GM18907 (cell line): ENCODE measurements around the gene CD47.

ENCODE experiments used
- ATAC-seq: cut with Tn5 transposase; IDR thresholded peaks from one replicate; pipeline ENCODE4 v1.9.1; 2021; ENCODE audit warnings: mild to moderate bottlenecking, moderate library complexity; ENCODE audit not compliant: unreplicated experiment

The CD47 gene

DNA sequence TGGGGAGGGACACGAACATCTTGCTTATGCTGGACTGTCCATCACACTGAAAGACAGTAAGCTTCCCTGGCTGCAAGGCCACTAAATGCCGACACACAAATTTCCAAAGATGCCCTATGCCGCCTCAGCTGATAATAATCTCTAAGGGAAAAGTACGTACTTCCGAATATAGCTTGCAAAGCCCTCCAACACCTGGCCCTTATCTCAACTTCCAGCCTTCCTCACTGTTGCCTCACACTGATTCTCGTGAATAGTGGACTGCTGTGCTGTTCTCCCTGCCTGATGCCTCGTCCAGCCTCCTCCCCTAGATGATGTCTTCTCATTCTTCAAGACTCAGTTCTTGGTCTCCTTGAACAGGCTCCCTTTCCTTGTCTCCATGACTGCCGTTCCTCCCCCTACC, 72.3 kb downstream of the CD47 start:
- no peak for ATAC-seq

DNA sequence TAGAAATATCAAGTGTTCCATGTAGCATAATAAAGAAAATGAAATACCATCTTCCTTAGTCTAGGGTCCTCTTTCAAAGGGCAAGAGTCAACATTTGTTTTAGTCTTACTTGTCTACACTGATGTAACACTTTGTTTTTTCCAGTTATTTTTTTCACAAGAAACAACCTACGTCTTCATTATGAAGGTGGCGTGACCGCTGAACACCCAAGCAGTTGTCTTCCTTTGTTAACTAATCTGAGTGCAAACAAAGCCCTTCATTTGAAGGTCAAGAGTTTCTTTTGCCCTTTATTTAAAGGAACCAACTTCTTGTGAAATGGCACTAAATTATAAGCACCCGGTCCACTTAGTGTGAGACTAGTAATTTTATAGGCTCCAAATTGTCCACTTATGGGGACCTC, 73.2 kb downstream of the CD47 start:
- no peak for ATAC-seq

DNA sequence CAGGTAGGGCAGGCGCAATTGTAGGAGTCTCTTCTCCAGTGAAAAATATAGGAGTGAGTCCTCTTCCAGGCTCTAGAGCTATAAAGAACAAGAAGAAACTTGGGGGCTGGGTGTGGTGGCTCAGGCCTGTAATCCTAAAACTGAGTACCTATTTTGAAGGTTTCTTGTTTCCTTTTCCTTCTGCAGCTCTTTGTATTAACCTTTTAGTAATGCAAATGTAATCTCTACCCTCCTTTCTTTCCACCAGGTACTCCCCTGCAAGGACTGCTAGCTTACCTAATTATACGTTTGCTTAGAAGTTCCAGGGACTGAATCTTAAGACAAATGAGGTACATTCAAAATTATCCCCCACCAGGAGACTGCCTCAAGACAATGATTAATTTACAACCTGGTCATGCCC, 75.9 kb downstream of the CD47 start:
- ATAC-seq = no peak

DNA sequence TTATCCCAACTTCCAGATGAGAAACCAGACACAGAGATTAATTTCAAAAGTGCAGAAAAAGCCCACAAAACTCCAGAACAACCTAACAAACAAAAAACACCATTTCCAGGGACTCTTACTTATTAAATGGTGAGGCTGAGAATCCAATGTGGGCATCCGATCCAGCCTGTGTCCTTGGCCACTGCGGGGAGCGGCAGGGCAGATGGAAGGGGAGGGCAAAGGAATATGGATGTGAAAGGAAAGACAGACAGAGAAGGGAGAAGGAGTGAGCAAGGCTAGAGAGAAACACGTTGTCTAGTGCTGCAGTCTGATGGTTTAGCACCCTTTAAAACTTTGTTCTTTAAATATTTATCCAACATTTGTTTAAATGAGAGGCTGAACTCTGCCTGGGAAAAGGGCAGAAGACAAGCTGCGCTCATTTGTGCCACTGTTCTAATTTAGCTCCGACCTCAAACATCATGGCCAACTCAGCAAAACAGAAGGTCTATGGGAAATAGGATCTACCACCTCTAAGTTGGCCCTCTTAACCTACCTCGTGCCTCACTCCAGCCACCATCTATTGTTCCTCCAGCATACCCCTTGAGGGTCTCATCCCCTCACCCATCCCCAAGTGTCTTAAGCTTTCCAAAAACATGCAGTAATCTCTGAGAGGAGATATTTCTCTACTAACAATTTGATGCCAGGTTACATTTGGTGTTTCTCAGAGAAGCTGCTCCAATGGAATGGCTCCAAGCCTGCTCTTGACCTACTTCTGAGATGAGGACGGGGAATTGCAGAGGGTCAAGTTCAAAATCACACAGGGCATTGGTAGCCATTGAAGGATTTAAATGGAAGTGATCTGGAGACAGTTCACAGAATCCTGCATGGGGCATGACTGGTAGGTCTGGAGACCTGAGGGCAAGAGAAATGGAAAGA, 77.4 kb downstream of the CD47 start:
- ATAC-seq = no peak

DNA sequence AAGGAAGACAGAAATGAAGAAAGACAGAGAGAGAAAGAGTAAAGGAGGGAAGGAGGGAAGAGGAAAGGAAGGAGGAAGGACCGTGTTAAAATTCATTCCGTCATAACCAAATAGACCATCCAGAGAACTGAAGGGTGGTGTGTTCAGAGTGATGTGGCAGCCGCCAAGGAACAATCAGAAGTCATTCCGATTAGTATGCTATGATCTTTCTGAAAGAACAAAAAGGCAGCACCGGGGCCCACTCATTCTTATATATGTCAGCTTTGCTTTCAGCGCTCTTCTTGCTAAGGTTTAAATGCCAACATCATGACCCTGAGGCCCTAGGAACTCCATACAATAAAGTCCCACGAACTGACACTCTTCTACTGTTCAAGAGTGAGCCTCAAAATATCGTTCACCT, 78.5 kb downstream of the CD47 start:
- no peak for ATAC-seq

DNA sequence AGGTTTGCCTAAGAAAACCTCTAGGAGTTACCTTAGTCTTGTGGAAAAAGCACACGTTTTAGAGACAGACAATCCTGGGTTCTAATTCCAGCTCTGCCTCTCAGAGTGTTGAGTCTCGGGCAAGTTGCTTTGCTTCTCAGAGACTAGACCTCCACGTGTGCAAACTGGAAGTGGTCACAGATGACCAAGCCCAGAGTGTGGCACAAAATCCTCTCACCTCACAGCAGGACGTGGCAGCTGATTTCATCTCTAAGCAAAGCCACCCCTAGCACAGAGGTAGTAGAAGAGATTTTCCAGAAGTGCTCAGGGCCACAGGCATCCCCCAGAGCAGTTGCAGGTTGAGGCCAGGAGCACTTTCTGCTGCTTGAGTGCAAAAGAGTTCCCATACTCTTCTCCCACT, 79.2 kb downstream of the CD47 start:
- no peak for ATAC-seq

DNA sequence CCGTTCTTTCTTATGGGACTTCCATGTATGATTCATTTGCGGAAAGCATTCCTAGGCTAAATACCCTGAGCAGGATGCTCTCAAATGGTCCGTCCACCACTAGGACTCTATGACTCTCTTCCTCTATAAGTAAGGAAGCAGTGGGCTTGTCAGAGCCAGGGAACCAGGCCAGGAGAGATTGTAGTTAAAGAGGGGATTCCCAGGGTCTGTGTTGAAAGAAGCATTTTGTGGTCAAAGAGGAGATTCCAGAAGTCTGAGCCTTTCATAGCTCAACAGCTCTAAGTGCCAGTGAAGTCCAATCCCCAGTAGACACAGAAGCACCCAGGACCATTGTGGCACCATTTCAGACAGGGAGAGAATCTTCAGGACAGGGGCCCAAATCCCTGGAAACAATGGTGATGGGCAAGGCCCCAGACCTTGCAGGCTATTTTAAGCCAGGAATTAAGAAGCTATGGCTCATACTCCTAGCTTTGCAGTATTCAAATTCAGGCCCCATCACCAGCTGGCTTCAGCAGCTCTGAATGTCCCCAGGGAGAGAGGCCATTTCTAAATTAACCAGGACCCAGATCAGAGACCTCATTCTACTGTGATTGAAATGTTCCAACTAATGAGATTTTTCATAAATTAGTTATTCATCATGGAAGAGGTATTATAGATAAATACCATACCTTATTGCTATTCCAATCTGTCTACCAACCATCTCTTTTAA, 81.7 kb downstream of the CD47 start:
- no peak for ATAC-seq

DNA sequence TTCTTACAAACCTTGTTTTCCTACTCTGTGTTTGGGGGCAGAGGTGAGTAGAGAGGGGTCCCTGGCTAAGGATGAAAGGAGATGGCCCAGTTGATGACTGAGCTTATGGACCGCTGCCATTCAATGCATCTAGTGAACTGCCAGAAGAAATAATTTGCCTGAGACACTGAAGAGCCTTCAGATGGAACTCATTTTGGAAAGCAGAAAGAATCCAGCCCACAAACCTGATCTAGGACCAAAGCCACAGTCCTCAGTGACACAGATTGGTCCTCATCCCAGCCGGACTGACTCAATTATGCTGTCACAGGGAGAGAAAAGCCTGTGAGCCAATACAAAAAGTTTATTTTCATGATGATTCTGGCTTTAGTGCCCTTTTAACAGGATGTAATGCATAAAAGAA, 82.7 kb downstream of the CD47 start:
- no peak for ATAC-seq

DNA sequence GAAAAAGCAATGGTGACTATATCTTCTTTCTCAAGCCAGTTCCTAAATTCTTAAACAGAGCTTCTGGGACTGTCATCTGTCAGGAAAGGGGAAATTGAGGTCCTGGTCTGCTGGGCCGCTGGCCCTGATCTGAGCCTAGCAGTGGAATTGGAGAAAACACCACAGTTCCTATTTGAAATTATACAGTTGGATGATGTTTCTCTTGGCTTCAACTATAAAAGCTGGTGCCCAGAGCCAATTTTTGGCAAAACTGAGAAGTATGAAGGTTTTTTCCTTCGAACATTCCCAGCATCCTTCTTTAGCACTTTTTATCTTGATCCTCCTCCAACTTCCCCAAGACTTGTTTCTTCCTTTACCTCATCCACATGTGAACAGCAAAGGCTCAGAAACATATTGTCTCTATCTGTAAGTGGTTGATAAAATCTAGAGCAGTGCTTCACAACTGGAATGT, 83.9 kb downstream of the CD47 start:
- ATAC-seq = no peak

DNA sequence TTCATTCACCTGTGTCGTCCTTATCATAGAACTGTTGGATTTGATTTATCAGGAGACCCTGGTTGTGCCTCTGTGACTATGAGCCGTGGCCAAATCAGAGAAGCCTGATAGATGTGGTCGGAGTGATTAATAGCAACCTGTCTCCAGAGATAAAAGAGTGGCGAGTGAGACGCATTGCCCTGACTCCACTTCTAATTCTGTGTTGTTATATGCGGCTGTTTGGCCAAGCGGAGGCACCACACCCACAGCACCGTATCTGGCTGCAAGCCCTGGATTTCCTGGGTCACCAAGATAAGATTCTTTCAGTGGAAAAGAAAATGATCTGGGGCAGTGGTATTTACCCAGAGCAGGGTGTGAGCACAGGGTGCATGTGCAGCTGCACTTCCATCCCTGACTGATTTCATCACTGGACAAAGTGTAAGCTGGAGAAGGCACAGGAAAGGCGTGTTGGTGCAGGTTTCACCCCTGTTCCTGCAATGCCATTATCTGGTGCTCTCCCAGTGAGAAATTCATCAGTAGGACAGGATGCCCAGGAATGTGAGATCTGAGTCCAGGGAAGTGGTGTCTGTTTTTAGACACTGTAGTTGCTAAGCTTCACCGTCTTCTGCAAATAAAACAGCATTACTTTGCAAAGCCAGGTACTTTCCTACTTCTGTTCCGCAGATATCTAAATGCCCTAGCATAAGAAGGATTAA, 84.6 kb downstream of the CD47 start:
- no peak for ATAC-seq

DNA sequence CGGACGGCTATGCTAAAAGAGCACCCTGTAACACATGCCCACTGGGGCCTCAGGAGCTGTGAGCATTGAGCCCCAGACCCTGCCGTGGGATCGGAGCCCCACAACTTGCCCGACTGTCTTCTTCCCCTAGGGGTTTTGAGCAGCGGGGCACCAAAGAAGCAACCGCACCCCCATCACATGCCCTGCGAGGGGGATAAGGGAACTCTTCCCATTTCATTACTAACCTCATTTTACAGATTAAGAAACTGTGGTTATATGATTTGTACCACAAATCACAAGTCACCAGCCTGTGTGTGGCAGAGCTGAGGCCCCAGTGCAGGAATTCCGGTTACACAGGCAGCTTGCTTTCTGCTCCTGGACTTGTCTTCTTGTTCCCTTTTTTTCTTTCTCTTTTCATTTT, 86.2 kb downstream of the CD47 start:
- ATAC-seq = no peak

DNA sequence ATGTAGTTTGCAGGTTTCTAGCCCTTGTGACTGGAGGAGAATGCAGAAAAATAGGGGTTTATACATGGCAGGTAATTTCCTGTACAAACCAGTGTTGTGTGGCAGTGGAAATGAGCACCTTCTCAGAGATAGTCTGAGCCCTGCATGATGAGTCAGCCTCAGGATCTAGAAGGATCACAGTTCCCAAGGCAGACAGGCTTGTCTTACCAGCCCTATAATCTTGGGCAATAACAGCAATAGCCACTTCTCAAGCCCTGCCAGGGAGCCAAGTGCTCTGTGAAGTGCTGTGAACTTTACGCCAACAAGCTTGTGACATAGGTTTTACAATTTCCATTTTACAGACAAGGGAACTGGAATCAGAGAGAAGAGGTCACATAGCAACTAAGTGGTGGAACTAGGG, 89.4 kb downstream of the CD47 start:
- ATAC-seq = no peak

DNA sequence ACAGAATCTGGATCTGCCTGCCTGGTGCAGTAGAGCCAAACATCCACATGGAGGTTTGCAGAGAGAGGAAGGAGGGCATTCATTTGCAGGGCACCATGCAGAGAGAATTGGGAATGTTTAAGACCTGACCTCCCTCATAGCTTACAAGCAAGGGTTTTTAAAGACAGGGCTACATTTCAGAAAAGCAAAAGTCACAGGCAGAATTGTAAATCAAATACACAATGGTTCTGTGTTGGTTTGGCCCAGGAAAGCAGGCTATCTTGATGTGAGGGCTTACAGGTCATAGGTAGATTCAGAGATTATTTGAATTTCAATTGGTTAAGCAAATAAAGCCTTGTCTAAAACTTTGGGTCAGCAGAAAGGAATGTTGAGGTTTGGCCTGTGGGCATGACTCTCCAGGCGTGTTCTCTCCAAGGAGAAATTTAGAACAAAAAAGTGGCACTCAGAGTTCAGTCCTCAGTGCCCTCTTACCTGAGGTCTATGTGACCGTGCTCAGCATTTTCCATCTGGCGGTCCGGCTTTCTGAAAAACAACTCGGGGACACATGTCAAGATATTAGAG, 91.5 kb downstream of the CD47 start:
- no peak for ATAC-seq

DNA sequence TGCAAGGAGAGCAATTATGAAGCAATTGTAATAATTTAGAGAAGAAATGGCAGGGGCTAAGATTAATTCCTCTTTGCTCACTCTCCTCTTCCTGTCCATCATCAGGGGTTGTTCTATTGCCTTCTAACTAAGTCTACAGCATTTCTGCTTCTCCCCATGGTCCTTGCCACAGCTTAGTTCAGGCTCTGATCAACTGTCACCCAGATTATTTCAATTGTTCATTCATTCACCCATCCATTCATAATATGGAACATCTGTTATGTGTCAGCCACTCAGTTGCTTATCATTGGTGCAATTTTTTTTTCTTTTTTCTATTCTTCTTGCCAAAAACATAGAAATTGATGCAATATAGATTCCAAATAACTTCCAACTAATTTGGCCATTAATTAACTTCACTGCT, 93.2 kb downstream of the CD47 start:
- ATAC-seq = no peak

DNA sequence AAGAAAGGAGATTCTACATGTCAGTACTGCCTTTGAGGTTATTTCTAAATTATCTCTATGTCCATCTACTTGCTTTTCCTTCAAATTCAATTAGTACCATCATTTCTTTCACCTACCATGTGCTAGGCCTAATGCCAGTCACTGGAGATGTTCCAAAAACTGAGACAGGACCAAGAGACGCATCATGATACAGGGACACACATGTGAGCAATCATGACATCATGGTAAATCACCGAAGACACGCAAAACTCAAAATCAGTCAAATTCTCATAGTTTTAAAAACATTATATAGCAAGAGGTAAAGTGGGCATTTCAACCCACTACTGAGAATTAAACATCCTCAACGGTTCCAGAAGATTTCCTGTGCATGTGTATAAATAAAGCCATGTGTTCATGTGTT, 95.0 kb downstream of the CD47 start:
- ATAC-seq = no peak

DNA sequence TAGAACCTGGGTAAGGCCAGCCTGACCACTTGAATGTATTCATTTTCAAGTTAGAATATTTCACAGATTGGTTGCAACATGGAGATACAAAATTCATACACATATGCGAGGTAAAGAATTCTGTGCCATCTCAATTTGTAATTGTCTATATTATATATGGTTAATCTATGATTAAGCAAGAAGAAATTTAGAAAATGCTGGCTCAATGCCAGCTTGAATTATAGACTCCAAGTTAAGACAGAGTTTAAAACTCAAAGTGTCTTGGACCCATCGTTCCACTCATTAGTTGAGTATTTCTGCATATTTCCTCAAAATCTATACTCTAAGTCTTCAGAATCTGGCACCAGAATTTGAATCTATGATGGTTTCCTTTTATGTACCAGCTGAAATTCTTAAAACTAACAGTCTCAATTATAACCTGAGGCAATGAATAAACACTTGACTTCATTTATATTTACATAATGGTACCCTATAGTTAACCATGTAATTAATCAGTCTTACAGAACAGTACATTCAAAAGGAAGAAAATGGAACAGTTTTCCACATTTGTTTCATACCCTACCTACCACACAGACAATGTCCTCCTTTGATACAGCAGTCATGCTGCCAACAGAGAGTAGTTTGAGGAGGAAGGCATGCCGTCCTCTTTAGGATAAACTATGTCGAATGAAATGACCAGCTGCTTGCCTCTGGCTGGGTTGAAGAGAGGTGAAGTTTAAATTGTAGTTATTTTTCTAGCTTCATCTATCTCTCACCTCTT, 95.7 kb downstream of the CD47 start:
- no peak for ATAC-seq

DNA sequence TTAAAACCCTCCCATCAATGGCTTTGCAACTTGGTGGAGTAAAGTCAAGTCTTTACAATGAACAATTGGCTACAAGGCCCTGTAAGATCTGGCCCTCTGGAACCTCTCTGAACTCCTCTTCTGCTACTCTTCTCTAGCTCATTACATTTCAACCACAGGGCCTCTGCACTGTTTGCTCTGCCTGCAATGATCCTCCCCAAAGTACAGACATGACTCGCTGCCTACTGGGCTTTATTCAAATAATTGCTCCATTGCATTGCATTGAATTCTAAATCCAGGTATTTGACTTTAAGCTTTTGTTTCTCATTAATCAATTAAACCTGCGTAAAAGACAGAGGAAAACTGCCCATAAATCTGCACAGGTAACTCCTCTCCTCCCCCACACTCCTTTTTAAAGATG, 96.7 kb downstream of the CD47 start:
- no peak for ATAC-seq

DNA sequence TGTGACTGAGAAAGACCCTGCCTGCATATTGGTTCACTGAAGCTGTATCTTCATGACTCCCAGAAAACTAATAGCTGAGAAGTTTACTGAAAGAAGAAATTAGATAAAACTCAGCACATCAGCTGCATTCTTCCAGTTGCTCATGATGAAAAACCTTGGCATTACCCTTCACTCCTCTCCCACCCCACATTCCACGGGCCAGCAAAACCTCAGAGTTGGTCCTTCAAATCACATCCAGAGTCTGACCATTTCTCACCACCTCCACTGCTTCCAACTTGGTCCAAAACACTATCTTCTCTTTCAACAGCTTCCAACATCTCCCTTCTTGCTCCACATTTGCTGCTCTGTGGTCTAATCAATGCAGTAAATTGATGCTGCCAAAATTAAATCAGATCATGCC, 97.1 kb downstream of the CD47 start:
- ATAC-seq = no peak
